HepG2 (cell line): ENCODE results near the gene C5. TPM values are rescaled to one million over a fixed set of nuclear protein-coding genes. Genes with fewer than 3 reads are reported as not detected.

Experiments
- ARNTL ChIP-seq: sonication (generic); formaldehyde crosslinking; IDR thresholded peaks from 2 replicates; pipeline ENCODE4 v1.4.0; 2020; ENCODE audit warnings: mild to moderate bottlenecking, missing genetic modification reagents
- BCL6 ChIP-seq: IDR thresholded peaks from 2 replicates; pipeline ENCODE4 v1.6.1; 2016; ENCODE audit warnings: missing genetic modification reagents, missing compliant biosample characterization
- CC2D1A ChIP-seq: sonication (generic); formaldehyde crosslinking; IDR thresholded peaks from 2 replicates; pipeline ENCODE4 v1.8.1; 2023; ENCODE audit warnings: mild to moderate bottlenecking, missing genetic modification reagents
- CHD2 ChIP-seq: IDR thresholded peaks from 2 replicates; pipeline ENCODE4 v1.6.1; 2011; ENCODE audit warnings: low read depth, low read length, improper control_type of control experiment
- CREB1 ChIP-seq, 2 experiments: fragments of 450-650 bp in 1 of 2; IDR thresholded peaks; 2 replicates each; pipeline ENCODE4 v1.6.1; 2016 to 2017; ENCODE audit warnings: control low read depth in 1 of 2, mild to moderate bottlenecking in 1 of 2, missing compliant biosample characterization in 1 of 2, missing genetic modification characterization in 1 of 2
- CREM ChIP-seq, 2 experiments: sonication (generic) in 1 of 2; formaldehyde crosslinking in 1 of 2; IDR thresholded peaks; 2 replicates each; pipeline versions ENCODE4 v1.4.0 to v1.6.1; 2016 to 2020; ENCODE audit warnings: antibody characterized with exemption in 1 of 2, mild to moderate bottlenecking in 1 of 2, missing genetic modification reagents in 1 of 2
- EP300 ChIP-seq, 3 experiments: sonication (generic) in 1 of 3; formaldehyde crosslinking in 1 of 3; IDR thresholded peaks; 2 replicates each; pipeline versions ENCODE4 v1.5.1 to v1.6.1; 2011 to 2020; ENCODE audit warnings: low read depth in 2 of 3, low read length in 2 of 3, borderline replicate concordance in 1 of 3, improper control_type of control experiment in 1 of 3, mild to moderate bottlenecking in 1 of 3, missing genetic modification reagents in 1 of 3, moderate library complexity in 1 of 3
- GFI1 ChIP-seq: sonication (generic); formaldehyde crosslinking; IDR thresholded peaks from 2 replicates; pipeline ENCODE4 v1.5.0; 2020; ENCODE audit warnings: missing genetic modification reagents, mild to moderate bottlenecking, borderline replicate concordance
- SMAD3 ChIP-seq: sonication (generic); formaldehyde crosslinking; IDR thresholded peaks from 2 replicates; pipeline ENCODE4 v1.4.0; 2020; ENCODE audit warnings: missing genetic modification reagents
- ZMYM4 ChIP-seq: sonication (generic); formaldehyde crosslinking; IDR thresholded peaks from 2 replicates; pipeline ENCODE4 v1.8.1; 2023; ENCODE audit warnings: mild to moderate bottlenecking, missing genetic modification reagents
- ZNF256 ChIP-seq: sonication (generic); formaldehyde crosslinking; conservative IDR thresholded peaks from 2 replicates; pipeline ENCODE4 v1.4.0; 2020; ENCODE audit warnings: missing genetic modification reagents
- ZNF451 ChIP-seq: sonication (generic); formaldehyde crosslinking; IDR thresholded peaks from 2 replicates; pipeline ENCODE4 v1.5.0; 2020; ENCODE audit warnings: mild to moderate bottlenecking, missing genetic modification reagents
- polyA plus RNA-seq, 8 experiments: library from polyadenylated mRNA; depleted of rRNA in 3 of 8; stranded (reverse) in 7 of 8; unstranded in 1 of 8; fragments of >200 nt; fragmentation: Illumina TruSeq in 4 of 8; extraction: Trizol in 4 of 8; gene quantifications; 2 replicates each; pipeline versions ENCODE4 v1.2.1 to v1.2.3, GENCODE V29; 2011 to 2016; ENCODE audit warnings: low read depth in 4 of 8, missing spikeins in 1 of 8, mixed read lengths in 1 of 8; ENCODE audit not compliant: insufficient read depth in 1 of 8
- total RNA-seq, 5 experiments: library from RNA; depleted of rRNA; stranded (reverse); fragments of >200 nt; fragmentation: Illumina TruSeq; extraction: Trizol; gene quantifications; 2 replicates each; pipeline ENCODE4 v1.2.3, GENCODE V29; 2016; ENCODE audit warnings: low read depth in 1 of 5
- TF ChIP-seq, protein P1 (sequence below), 2 experiments: sonication (generic) in 1 of 2; formaldehyde crosslinking in 1 of 2; IDR thresholded peaks; 2 replicates each; pipeline versions ENCODE4 v1.4.0 to v1.6.1; 2016 to 2020; ENCODE audit warnings: borderline replicate concordance in 1 of 2, low read depth in 1 of 2, mild to moderate bottlenecking in 1 of 2, missing genetic modification reagents in 1 of 2
- TF ChIP-seq, protein P2 (sequence below): sonication (generic); formaldehyde crosslinking; IDR thresholded peaks from 2 replicates; pipeline ENCODE4 v1.9.0; 2021; ENCODE audit warnings: mild to moderate bottlenecking, missing genetic modification reagents

Gene C5
- total and polyA plus RNA-seq, 2 of the 13 experiments (the other 11 are each of a cell fraction or from before 2014, with no cell fraction given), result 57.6 to 192 TPM

DNA sequence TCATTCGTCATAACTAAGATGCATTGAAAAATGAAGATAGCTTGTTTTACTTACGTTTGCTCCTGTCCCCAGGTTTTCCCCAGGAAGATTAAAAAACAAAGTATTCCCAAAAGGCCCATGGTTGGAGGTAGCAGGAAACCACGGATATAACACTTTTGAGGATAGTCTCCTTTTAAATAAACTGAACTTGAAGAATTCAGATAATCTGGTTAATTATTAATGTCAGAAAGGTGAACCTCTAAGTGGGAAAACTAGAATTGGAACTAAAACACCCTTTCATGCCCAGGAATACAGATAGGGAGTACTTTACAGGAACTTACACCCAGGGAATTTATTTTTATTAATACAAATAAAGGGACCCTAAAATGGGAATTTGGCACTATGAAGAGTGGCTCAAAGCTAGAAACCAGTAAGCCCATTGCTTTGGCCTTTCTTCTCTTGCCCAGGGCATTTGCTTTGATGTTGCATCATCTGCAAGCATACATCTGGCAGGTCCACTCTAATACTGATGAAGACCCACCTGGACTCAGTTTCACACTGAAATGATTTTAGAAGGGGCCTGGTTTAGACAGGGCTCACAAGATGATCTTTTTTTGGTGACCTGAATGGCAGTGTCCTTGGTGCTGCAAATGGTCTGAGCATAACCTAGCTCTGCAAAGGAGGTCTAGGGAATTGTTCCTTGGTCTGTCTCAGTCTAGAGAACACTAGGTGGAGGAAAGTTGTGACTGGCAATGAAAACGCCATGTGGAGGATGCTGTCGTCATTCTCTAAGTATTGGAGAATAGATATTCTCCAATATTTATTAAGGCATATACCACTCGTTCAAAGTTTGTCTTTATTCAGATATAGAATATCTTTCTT, at the start of gene C5 (continued):
- TF ChIP-seq, protein P1, sequence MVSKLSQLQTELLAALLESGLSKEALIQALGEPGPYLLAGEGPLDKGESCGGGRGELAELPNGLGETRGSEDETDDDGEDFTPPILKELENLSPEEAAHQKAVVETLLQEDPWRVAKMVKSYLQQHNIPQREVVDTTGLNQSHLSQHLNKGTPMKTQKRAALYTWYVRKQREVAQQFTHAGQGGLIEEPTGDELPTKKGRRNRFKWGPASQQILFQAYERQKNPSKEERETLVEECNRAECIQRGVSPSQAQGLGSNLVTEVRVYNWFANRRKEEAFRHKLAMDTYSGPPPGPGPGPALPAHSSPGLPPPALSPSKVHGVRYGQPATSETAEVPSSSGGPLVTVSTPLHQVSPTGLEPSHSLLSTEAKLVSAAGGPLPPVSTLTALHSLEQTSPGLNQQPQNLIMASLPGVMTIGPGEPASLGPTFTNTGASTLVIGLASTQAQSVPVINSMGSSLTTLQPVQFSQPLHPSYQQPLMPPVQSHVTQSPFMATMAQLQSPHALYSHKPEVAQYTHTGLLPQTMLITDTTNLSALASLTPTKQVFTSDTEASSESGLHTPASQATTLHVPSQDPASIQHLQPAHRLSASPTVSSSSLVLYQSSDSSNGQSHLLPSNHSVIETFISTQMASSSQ (IDR thresholded peaks at IDR 0.05; ENCODE audit: low read depth), result peak; percentile 96
- TF ChIP-seq, protein P1 (CRISPR knock-in tag; IDR thresholded peaks at IDR 0.05; ENCODE audit: borderline replicate concordance), result peak; percentile 97; the same call in 1 of the 2 replicates
- TF ChIP-seq ZNF451 (CRISPR knock-in tag) (no peak), CC2D1A (no peak), ARNTL (CRISPR knock-in tag) (no peak), GFI1 (CRISPR knock-in tag) (peak; percentile 35; the same call in 1 of the 2 replicates), EP300 (IDR thresholded peaks at IDR 0.05; ENCODE audit: low read depth in 2 of 2, low read length in 2 of 2) (peak in 1 of 2 experiments; percentile 51; a peak in 2 of 4 replicates), EP300 (CRISPR knock-in tag; IDR thresholded peaks at IDR 0.05; ENCODE audit: borderline replicate concordance) (no peak), ZMYM4 (CRISPR knock-in tag) (no peak; the same call in 1 of the 2 replicates), BCL6 (peak; percentile 92), CREM (IDR thresholded peaks at IDR 0.05) (peak; percentile 49; the same call in 1 of the 2 replicates), CREM (CRISPR knock-in tag; IDR thresholded peaks at IDR 0.05) (no peak), CHD2 (no peak), SMAD3 (CRISPR knock-in tag) (peak; percentile 60), ZNF256 (CRISPR knock-in tag) (no peak), CREB1 (IDR thresholded peaks at IDR 0.05) (0 out of 2 replicates have a peak, but pooled peaks have one; percentile 13), CREB1 (CRISPR knock-in tag; IDR thresholded peaks at IDR 0.05) (peak; percentile 43; the same call in 1 of the 2 replicates)
- TF ChIP-seq, protein P2, sequence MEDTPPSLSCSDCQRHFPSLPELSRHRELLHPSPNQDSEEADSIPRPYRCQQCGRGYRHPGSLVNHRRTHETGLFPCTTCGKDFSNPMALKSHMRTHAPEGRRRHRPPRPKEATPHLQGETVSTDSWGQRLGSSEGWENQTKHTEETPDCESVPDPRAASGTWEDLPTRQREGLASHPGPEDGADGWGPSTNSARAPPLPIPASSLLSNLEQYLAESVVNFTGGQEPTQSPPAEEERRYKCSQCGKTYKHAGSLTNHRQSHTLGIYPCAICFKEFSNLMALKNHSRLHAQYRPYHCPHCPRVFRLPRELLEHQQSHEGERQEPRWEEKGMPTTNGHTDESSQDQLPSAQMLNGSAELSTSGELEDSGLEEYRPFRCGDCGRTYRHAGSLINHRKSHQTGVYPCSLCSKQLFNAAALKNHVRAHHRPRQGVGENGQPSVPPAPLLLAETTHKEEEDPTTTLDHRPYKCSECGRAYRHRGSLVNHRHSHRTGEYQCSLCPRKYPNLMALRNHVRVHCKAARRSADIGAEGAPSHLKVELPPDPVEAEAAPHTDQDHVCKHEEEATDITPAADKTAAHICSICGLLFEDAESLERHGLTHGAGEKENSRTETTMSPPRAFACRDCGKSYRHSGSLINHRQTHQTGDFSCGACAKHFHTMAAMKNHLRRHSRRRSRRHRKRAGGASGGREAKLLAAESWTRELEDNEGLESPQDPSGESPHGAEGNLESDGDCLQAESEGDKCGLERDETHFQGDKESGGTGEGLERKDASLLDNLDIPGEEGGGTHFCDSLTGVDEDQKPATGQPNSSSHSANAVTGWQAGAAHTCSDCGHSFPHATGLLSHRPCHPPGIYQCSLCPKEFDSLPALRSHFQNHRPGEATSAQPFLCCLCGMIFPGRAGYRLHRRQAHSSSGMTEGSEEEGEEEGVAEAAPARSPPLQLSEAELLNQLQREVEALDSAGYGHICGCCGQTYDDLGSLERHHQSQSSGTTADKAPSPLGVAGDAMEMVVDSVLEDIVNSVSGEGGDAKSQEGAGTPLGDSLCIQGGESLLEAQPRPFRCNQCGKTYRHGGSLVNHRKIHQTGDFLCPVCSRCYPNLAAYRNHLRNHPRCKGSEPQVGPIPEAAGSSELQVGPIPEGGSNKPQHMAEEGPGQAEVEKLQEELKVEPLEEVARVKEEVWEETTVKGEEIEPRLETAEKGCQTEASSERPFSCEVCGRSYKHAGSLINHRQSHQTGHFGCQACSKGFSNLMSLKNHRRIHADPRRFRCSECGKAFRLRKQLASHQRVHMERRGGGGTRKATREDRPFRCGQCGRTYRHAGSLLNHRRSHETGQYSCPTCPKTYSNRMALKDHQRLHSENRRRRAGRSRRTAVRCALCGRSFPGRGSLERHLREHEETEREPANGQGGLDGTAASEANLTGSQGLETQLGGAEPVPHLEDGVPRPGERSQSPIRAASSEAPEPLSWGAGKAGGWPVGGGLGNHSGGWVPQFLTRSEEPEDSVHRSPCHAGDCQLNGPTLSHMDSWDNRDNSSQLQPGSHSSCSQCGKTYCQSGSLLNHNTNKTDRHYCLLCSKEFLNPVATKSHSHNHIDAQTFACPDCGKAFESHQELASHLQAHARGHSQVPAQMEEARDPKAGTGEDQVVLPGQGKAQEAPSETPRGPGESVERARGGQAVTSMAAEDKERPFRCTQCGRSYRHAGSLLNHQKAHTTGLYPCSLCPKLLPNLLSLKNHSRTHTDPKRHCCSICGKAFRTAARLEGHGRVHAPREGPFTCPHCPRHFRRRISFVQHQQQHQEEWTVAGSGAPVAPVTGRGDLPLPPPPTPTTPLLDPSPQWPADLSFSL, result no peak
